ENCODE data around the gene B4GALNT2. TPM values are rescaled to one million over a fixed set of nuclear protein-coding genes. Genes with fewer than 3 reads are reported as not detected.

B4GALNT2 gene
- polyA plus RNA-seq, 6 donors from 2014 or later, result not detected

DNA sequence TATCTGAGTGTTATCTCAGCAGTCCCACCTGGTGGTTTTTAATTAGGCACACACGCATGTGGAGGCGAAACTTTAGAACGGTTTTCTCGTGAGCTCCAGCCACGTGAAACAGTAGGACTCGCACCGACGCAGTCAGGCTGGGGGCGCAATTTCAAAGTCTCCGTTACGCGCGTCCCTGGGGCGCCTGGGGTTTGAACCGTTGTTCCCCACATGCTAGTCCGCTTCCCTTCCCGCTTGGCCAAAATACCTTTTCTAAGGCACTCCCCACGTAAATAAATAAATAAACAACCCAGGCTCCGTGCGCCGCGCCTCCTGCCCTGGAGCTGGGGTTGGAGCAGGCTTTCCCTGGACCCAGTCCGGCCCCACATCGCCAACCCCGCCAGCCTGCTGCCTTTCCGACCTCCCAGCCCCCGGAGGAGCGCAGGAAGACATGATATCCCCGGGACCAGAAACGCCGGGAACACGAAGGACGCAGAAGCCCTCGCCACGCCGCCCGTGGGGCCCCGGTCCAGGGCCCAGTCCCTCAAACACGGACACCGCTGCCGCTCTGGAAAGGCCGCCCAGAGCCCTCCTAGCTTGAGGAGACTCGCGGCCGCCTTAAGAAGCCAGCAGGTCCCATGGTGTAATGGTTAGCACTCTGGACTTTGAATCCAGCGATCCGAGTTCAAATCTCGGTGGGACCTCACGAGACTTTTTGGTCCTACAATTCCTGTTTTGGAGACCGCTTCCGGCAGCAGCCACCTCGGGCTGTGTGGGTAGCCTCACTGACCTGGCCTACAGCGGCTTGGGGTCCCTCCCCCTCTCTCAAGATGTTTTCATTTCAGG is 59.6 kb downstream of the B4GALNT2 start:
- H3K27me3 Mint-ChIP-seq, result no peaks in the 10 kb centered on the region
- H3K27ac Mint-ChIP-seq, result peak overlapping the region; percentile 93 to 100 (median 98)
- DNase-seq, result peak; percentile 91
- peaks cover 28 to 38% (median 33%) of the 10 kb centered on the region in 3 donors for H3K4me1 Mint-ChIP-seq
- no peaks in the 10 kb centered on the region for H3K36me3 Mint-ChIP-seq
- H3K4me3 Mint-ChIP-seq, result peak overlapping the region; percentile 78 to 98 (median 94)
- peaks cover 0 to 4% (median 0%) of the 10 kb centered on the region in 7 donors for H3K9me3 Mint-ChIP-seq
- peak; percentile 51 to 52 for ATAC-seq (ENCODE audit: low read depth in 2 of 2)

DNA sequence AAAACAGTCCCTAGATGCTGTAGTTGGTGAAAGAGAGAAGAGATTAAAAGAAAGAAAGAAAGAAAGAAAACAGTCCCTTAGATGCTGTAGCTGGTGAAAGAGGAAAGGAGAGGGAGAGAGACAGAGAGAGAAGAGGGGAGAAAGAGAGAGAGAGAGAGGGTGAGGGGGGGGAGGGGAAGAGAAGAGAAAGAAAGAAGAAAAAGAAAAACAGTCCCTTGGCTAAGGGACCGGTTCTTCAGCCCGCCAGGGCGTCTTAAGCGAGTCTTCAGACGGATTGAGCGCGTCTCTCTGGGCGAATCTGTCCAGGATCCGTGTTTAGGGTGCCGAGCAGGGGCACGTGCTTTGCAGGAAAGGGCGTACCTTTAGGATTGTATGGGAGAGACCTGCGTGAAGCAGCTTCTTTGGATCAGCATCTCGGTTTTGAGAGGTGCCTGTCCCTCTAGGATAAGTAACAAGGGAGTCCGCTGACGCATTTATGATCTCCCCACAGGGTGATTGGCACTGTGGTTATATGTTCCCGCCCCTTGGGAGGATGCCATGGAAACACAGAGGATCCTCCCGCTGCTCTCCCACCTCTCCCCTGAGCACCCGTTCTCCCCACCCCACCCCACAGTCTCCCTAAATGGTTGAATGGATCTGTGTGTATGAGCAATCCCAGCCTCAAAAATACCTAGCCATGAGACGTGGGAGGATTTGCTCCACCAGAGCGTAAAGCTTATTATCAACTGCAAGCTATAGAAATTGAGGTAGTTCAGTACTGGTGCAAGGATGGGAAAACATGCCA is 61.1 kb downstream of the B4GALNT2 start:
- H3K36me3 Mint-ChIP-seq, result no peaks in the 10 kb centered on the region
- H3K4me1 Mint-ChIP-seq, result peaks cover 28 to 40% (median 33%) of the 10 kb centered on the region in 3 donors
- H3K4me3 Mint-ChIP-seq, result peak overlapping the region; percentile 78 to 98 (median 94)
- H3K27me3 Mint-ChIP-seq, result no peaks in the 10 kb centered on the region
- peaks cover 0 to 4% (median 0%) of the 10 kb centered on the region in 7 donors for H3K9me3 Mint-ChIP-seq
- ATAC-seq (ENCODE audit: low read depth in 2 of 2) (peak; percentile 24 to 33), DNase-seq (peak; percentile 63)
- peak overlapping the region; percentile 93 to 100 (median 98) for H3K27ac Mint-ChIP-seq

DNA sequence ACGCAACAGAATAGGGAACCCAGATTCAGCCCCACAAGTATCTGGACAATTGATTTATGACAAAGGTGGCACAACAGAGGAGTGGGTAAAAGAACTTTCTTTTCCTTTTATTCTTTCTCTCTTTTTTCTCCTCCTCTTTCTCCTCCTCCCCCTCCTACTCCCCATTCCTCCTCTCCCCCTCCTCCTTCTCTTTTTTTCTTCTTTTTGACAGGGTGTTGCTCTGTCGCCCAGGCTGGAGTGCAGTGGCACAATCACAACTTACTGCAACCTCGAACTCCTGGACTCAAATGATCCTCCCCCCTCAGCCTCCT is 61.7 kb downstream of the B4GALNT2 start:
- ATAC-seq (ENCODE audit: low read depth in 2 of 2) (no peak), DNase-seq (no peak)
- peak overlapping the region; percentile 23 to 96 (median 92) for H3K4me3 Mint-ChIP-seq
- peaks cover 28 to 40% (median 33%) of the 10 kb centered on the region in 3 donors for H3K4me1 Mint-ChIP-seq
- peak overlapping the region in 5 of 6 donors; percentile 22 to 100 (median 95) for H3K27ac Mint-ChIP-seq
- no peaks in the 10 kb centered on the region for H3K27me3 Mint-ChIP-seq
- no peaks in the 10 kb centered on the region for H3K36me3 Mint-ChIP-seq
- peaks cover 0 to 4% (median 0%) of the 10 kb centered on the region in 7 donors for H3K9me3 Mint-ChIP-seq

DNA sequence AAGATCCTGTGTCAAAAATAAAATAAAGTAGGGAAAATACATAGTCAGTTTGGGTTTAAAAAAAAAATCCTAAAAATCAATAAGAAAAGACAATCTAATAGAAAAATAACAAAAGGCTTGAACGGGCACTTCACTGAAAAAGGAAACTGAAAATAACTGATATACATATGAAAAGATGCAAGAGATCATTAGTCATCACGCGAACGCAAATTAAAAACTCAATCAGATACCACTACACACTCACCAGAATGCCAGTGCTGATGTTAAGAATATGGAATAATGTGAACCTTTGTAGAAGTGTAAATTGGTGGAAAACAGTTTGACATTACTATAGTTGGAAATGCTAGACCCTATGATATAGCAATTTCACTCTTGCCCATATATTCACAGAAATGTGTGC is 63.2 kb downstream of the B4GALNT2 start:
- Mint-ChIP-seq H3K4me1 (peaks cover 28 to 37% (median 33%) of the 10 kb centered on the region in 3 donors), H3K27me3 (no peaks in the 10 kb centered on the region), H3K9me3 (peaks cover 0 to 4% (median 0%) of the 10 kb centered on the region in 7 donors), H3K27ac (peak overlapping the region in 2 of 6 donors; percentile 7 to 57), H3K36me3 (no peaks in the 10 kb centered on the region), H3K4me3 (no peak overlapping the region)
- no peak for ATAC-seq (ENCODE audit: low read depth in 2 of 2)
- DNase-seq, result no peak

DNA sequence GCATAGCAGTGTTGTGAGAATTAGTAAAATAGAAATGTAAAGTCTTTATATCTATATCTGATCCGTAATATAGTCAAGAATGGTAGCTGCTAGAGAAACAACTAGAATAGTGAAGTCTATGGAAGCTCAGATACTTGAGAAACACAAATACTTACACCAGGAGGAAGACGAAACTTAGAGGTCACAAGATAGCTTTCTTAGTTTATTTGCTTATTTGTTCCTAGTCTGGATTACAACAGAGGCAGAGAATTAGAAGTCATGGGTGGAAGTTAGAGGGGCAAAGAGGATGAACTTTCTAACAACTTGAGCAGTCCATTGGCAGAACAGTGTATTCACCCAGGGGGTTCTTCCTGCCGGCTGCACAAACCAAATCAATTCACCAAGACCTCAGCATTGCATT is 64.0 kb downstream of the B4GALNT2 start:
- Mint-ChIP-seq H3K27ac (peak overlapping the region in 1 of 6 donors; percentile 4), H3K9me3 (peaks cover 0 to 4% (median 0%) of the 10 kb centered on the region in 7 donors), H3K4me3 (no peak overlapping the region), H3K36me3 (no peaks in the 10 kb centered on the region), H3K4me1 (peaks cover 28 to 33% (median 32%) of the 10 kb centered on the region in 3 donors), H3K27me3 (no peaks in the 10 kb centered on the region)
- no peak for ATAC-seq (ENCODE audit: low read depth in 2 of 2)
- no peak for DNase-seq

DNA sequence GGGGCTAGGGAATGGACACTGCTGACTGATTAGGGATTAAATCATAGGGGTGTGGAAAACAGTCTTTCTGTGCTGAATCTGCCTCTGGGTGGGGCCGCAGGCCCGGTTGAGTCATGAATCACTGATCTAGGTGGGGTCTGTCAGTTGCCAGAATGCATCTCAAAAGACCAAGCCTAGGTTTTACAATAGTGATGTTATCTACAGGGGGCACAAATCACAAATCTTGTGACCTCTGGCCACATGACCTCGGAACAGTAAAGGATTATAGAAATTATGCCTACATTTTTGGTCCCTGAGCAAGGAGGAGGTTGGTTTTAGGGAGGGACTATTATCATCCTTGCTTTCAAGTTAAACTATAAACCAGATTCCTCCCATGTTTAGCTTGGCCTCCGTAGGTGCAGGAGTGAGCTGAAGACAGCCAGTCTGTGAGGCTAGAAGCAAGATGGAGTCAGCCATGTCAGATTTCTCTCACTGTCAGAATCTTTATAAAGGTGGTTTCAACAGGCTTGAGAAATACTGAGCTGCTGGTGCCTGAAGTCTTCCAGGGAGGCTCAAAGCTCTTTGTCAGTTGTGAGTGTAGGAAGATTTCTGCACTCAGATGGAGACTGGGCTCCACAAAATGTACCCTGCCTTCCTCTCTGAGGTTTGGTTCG is 64.9 kb downstream of the B4GALNT2 start:
- H3K36me3 Mint-ChIP-seq, result no peaks in the 10 kb centered on the region
- H3K4me3 Mint-ChIP-seq, result no peak overlapping the region
- no peak overlapping the region for H3K27ac Mint-ChIP-seq
- H3K27me3 Mint-ChIP-seq, result no peaks in the 10 kb centered on the region
- peaks cover 0 to 3% (median 0%) of the 10 kb centered on the region in 7 donors for H3K9me3 Mint-ChIP-seq
- peaks cover 18 to 26% (median 23%) of the 10 kb centered on the region in 3 donors for H3K4me1 Mint-ChIP-seq
- DNase-seq (no peak), ATAC-seq (ENCODE audit: low read depth in 2 of 2) (no peak)

DNA sequence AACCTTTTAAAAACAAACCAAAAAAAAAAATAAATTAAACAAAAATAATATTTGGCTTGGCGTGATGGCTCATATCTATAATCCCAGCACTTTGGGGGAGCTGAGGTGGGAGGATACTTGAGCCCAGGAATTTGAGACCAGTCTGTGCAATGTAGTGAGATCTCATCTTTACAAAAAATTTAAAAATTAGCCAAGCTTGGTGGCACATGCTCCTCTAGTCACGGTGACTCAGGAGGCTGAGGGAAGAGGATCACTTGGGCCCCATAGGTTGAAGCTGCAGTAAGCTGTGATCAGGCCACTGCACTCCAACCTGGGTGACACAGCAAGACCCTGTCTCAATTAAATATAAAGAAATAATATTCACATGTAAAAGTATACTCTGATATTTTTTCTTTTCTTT is 65.6 kb downstream of the B4GALNT2 start:
- H3K27ac Mint-ChIP-seq, result no peak overlapping the region
- H3K9me3 Mint-ChIP-seq, result no peaks in the 10 kb centered on the region
- DNase-seq (no peak), ATAC-seq (ENCODE audit: low read depth in 2 of 2) (no peak)
- no peaks in the 10 kb centered on the region for H3K36me3 Mint-ChIP-seq
- H3K27me3 Mint-ChIP-seq, result no peaks in the 10 kb centered on the region
- H3K4me1 Mint-ChIP-seq, result peaks cover 13 to 19% (median 15%) of the 10 kb centered on the region in 3 donors
- H3K4me3 Mint-ChIP-seq, result no peak overlapping the region

DNA sequence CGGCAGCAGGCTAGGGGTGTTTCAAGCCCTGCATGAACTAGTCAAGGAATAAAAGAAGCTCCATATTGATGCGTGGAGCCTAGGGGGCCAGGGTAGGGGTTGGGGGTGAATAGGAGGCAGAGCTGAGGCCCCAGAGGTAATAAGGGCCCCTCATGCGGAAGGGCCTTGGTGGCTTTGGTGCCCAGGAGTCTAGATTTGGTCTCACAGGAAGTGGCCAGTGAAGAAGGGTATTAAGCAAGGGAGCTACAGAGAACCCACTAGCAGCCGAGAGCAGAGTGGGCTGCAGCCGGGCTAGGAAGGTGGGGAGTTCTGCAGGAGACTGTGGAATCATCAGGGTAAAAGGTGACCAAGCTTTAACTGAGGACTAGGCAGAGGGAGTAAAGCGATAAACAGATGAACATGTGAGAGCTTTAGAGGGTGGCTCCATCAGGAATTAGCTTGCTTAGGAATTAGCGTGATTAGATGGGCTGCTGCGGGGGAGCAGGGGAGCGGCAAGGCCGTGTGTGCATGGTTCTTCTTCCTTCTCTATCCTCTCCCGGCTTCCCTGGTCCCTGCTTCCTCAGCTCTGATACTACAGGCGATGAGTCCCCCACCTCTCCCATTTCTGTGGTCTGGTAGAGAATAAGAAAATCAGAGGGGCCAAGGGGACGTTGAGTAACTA is 68.0 kb downstream of the B4GALNT2 start:
- Mint-ChIP-seq H3K27me3 (no peaks in the 10 kb centered on the region), H3K36me3 (no peaks in the 10 kb centered on the region), H3K9me3 (no peaks in the 10 kb centered on the region), H3K4me3 (no peak overlapping the region), H3K4me1 (peaks cover 4 to 22% (median 6%) of the 10 kb centered on the region in 3 donors), H3K27ac (peak overlapping the region in 1 of 6 donors; percentile 40)
- DNase-seq, result no peak
- no peak for ATAC-seq (ENCODE audit: low read depth in 2 of 2)

DNA sequence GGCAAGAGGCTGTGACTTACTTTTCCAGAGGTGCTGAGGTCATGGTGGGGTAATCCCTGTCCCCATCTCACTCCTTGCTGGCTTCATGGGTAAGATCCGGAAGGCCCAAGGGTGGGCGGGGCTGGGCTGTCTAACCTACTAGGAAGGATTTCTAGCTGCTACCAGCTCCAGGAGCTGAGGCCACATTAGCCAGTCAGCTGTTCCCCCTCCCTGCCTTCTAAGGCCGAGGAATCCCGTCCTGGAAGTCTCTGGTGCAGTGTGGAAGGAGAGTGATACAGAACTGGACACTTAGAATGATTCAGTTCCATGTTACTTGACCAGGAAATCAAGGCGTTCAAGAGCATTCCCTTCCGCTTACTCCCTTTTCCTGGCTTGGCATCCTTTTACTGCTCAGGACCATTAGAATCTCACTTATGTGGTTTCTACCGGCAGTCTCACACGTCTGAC is 68.9 kb downstream of the B4GALNT2 start:
- Mint-ChIP-seq H3K4me1 (peaks cover 4 to 22% (median 6%) of the 10 kb centered on the region in 3 donors), H3K27ac (no peak overlapping the region), H3K27me3 (no peaks in the 10 kb centered on the region), H3K9me3 (no peaks in the 10 kb centered on the region), H3K36me3 (no peaks in the 10 kb centered on the region), H3K4me3 (no peak overlapping the region)
- ATAC-seq (ENCODE audit: low read depth in 2 of 2), result no peak
- no peak for DNase-seq

DNA sequence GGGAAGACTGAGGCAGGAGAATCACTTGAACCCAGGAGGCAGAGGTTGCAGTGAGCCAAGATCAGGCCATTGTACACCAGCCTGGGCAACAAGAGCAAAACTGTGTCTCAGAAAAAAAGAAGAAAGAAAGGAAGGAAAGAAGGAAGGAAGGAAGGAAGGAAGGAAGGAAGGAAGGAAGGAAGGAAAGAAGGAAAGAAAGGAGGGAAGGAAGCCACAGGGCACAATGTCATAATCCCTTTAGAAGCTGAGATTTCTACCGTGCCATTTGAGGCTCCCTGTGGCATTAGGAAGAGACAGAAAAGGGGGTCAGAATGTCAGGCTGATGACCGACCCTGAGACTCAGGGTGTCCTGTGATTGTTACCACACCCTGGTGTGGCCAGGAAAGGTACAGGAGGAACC is 71.2 kb downstream of the B4GALNT2 start:
- no peaks in the 10 kb centered on the region for H3K9me3 Mint-ChIP-seq
- H3K4me3 Mint-ChIP-seq, result no peak overlapping the region
- no peaks in the 10 kb centered on the region for H3K27me3 Mint-ChIP-seq
- H3K27ac Mint-ChIP-seq, result no peak overlapping the region
- no peaks in the 10 kb centered on the region for H3K36me3 Mint-ChIP-seq
- ATAC-seq (ENCODE audit: low read depth in 2 of 2) (no peak), DNase-seq (no peak)
- peaks cover 11 to 24% (median 12%) of the 10 kb centered on the region in 3 donors for H3K4me1 Mint-ChIP-seq

DNA sequence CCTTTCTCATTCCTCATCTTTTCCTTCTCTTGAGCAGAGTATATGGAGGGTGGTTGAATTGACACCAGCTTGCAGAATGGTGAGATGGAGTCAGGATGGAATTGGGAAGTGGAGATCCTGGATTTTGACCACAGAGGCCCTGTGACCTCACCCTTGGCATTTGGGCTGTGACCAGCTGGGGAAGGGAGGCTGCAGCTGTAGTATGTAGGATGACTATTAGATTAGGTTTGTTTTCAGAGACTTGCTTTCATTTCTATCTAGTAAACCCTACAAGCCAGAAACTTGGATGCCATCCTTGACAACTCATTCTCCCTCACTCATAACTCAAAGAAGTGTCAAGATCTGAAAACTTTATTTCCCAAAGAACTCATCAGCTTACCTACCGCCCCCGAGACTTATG is 71.9 kb downstream of the B4GALNT2 start:
- H3K27ac Mint-ChIP-seq, result peak overlapping the region in 1 of 6 donors; percentile 85
- H3K9me3 Mint-ChIP-seq, result no peaks in the 10 kb centered on the region
- H3K4me1 Mint-ChIP-seq, result peaks cover 18 to 31% (median 19%) of the 10 kb centered on the region in 3 donors
- no peaks in the 10 kb centered on the region for H3K27me3 Mint-ChIP-seq
- H3K4me3 Mint-ChIP-seq, result no peak overlapping the region
- no peak for DNase-seq
- no peak for ATAC-seq (ENCODE audit: low read depth in 2 of 2)
- H3K36me3 Mint-ChIP-seq, result no peaks in the 10 kb centered on the region

DNA sequence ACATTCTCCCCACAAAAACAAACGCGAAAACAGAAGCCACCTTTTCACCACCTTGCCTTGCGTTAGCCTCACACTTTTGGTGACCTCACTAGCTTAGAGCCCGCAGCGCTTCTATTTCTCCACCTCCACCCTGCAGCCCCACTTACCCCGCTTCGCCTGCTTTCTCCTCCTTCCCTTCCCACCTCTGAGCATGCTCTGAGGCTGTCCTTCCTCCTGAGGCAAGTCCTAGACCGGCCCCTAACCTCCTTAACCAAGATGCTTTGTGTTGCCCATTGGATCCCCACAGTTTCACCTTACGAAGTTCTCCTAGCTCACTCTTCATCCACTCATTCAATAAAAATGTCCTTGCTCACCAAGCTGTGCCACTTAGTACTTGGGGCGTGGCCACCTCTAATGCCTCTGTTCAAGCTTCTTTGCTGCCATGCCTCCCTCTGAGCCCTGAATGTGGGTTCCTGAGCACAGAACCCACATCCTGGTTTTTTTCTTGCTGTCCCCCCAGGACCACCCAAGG is 76.5 kb downstream of the B4GALNT2 start:
- H3K4me3 Mint-ChIP-seq, result peak overlapping the region in 7 of 8 donors; percentile 33 to 93 (median 91)
- no peaks in the 10 kb centered on the region for H3K9me3 Mint-ChIP-seq
- DNase-seq (no peak), ATAC-seq (ENCODE audit: low read depth in 2 of 2) (no peak)
- H3K27ac Mint-ChIP-seq, result peak overlapping the region in 4 of 6 donors; percentile 57 to 95 (median 92)
- H3K36me3 Mint-ChIP-seq, result no peaks in the 10 kb centered on the region
- H3K4me1 Mint-ChIP-seq, result peaks cover 53 to 68% (median 63%) of the 10 kb centered on the region in 3 donors
- no peaks in the 10 kb centered on the region for H3K27me3 Mint-ChIP-seq

Measured in naive B cell (primary cell).